ENCODE data around the gene METAP2. TPM values are rescaled to one million over a fixed set of nuclear protein-coding genes. Genes with fewer than 3 reads are reported as not detected.

The METAP2 gene
- total RNA-seq, 1 donor from 2014 or later: 73.0 TPM

DNA sequence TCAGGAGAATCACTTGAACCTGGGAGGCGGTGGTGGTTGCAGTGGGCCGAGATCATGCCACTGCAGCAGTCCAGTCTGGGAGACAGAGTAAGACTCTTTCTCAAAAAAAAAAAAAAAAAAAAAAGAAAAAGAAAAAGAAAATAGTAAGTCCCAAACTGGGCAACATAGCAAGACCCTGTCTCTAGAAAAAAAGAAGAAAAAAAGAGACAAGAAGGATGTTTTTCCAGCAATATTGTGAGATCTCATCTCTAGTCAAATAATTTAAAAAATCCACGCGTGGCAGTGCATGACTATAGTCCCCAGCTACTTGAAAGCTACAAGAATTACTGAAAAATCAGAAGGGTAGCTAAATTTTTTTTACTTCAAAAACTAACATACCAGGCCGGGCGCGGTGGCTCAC lies 69.4 kb downstream of the METAP2 start:
- Mint-ChIP-seq H3K27me3 (ENCODE audit: low read depth) (peaks cover 28% of the 10 kb centered on the region), H3K4me3 (ENCODE audit: unreplicated experiment) (no peak overlapping the region), H3K9me3 (ENCODE audit: low read depth) (no peaks in the 10 kb centered on the region), H3K36me3 (ENCODE audit: low read depth) (no peaks in the 10 kb centered on the region), H3K4me1 (ENCODE audit: low read depth) (peaks cover 7% of the 10 kb centered on the region), H3K27ac (ENCODE audit: unreplicated experiment) (no peak overlapping the region)
- no peak for DNase-seq (ENCODE audit: low spot score)
- no peak for TF ChIP-seq CTCF (IDR thresholded peaks at IDR 0.05)

DNA sequence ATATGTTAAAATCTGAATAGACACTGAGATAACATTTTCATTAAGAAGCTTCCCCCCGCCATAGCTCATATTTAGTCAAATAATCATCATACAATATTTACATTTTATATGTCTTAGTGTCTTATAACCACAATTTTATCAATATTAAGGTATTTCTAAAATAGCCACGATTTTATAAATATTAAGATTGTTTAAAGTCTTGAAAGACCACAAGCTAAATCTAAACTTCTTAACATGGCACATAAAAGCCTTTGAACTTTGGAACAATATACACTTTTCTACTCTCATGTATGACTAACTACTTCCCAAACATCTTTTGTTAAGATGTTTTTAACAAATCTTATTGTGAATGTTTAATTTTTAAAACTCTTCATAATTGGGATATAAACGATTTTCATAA lies 70.8 kb downstream of the METAP2 start:
- H3K4me1 Mint-ChIP-seq (ENCODE audit: low read depth): peaks cover 7% of the 10 kb centered on the region
- peaks cover 6% of the 10 kb centered on the region for H3K36me3 Mint-ChIP-seq (ENCODE audit: low read depth)
- peaks cover 37% of the 10 kb centered on the region for H3K27me3 Mint-ChIP-seq (ENCODE audit: low read depth)
- no peak overlapping the region for H3K27ac Mint-ChIP-seq (ENCODE audit: unreplicated experiment)
- H3K9me3 Mint-ChIP-seq (ENCODE audit: low read depth): peaks cover 6% of the 10 kb centered on the region
- TF ChIP-seq CTCF (IDR thresholded peaks at IDR 0.05): no peak
- DNase-seq (ENCODE audit: low spot score): no peak
- H3K4me3 Mint-ChIP-seq (ENCODE audit: unreplicated experiment): no peak overlapping the region

DNA sequence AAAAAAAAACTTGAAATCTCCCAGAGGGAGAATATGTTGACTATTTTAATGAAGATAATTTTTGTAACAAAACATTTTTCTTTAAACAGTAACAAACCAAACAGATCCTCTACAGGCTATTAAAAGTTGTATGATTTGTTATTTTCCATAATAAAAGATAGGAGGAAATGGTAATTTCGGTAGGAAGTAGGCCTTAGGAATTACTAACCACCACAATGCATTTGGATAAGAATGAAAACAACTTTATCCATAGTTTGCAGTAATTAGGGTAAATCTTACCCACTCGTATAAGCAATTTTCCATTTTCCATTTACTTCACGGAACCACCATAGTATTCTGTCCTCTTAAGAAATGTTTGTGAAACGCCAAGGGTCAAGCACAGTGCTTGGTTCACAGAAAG lies 71.4 kb downstream of the METAP2 start:
- H3K36me3 Mint-ChIP-seq (ENCODE audit: low read depth): peaks cover 6% of the 10 kb centered on the region
- TF ChIP-seq CTCF (IDR thresholded peaks at IDR 0.05): no peak
- DNase-seq (ENCODE audit: low spot score): no peak
- H3K27ac Mint-ChIP-seq (ENCODE audit: unreplicated experiment): no peak overlapping the region
- H3K9me3 Mint-ChIP-seq (ENCODE audit: low read depth): peaks cover 6% of the 10 kb centered on the region
- peaks cover 7% of the 10 kb centered on the region for H3K4me1 Mint-ChIP-seq (ENCODE audit: low read depth)
- H3K4me3 Mint-ChIP-seq (ENCODE audit: unreplicated experiment): no peak overlapping the region
- peaks cover 34% of the 10 kb centered on the region for H3K27me3 Mint-ChIP-seq (ENCODE audit: low read depth)

DNA sequence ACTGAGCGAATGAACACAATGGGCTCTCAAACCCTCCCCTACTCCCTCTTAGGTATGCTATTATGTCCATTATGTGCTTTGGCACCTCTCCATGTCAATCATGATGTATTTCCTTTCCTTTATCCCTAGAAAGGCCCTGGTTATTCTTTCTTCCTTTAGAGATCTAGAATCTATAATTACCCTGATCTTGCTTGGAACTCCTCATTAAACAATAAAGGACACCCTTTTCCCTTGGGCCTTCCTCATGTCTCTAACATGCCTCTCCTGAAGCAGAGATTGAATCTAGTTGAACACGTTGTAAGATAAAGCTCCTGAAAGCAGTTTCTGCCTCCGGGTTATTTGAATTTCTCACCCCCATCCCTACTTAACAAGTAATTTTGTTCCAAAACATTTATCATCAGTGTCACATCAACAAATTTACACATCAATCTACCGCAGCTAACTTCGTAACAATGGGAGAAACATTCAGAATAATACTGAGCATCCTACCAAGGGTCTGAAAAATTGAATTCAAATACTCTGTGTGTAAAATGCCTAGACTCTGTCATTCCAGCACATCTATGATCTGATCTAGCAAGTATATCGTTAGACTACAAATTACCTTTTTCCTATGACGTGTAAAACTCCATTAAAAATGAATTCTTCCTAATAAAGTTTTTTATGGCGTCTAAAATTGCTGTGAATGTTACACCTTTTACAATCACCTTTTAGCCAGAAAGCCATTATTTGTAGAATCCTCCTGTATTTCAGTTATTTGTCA lies 72.0 kb downstream of the METAP2 start:
- peaks cover 6% of the 10 kb centered on the region for H3K9me3 Mint-ChIP-seq (ENCODE audit: low read depth)
- TF ChIP-seq CTCF (IDR thresholded peaks at IDR 0.05): no peak
- no peak for DNase-seq (ENCODE audit: low spot score)
- peaks cover 7% of the 10 kb centered on the region for H3K4me1 Mint-ChIP-seq (ENCODE audit: low read depth)
- H3K36me3 Mint-ChIP-seq (ENCODE audit: low read depth): peaks cover 6% of the 10 kb centered on the region
- H3K27me3 Mint-ChIP-seq (ENCODE audit: low read depth): peaks cover 36% of the 10 kb centered on the region
- H3K27ac Mint-ChIP-seq (ENCODE audit: unreplicated experiment): no peak overlapping the region
- H3K4me3 Mint-ChIP-seq (ENCODE audit: unreplicated experiment): no peak overlapping the region

DNA sequence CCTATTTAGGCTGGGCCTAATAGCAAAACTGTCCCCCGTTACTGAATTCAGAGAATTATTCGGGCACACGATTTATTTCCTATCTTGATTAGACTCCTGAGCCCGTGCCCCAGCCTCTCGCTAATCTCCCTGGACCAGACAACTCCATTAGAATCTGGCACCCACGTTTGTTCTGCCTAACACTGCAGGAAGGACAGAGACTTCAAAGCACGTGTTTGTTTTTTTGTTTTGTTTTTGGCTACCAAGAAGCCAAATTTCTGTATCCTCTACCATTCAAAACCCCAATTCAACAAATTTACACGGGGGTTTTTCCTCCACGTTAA lies 72.5 kb downstream of the METAP2 start:
- peaks cover 7% of the 10 kb centered on the region for H3K4me1 Mint-ChIP-seq (ENCODE audit: low read depth)
- H3K4me3 Mint-ChIP-seq (ENCODE audit: unreplicated experiment): no peak overlapping the region
- peaks cover 41% of the 10 kb centered on the region for H3K27me3 Mint-ChIP-seq (ENCODE audit: low read depth)
- DNase-seq (ENCODE audit: low spot score): no peak
- H3K27ac Mint-ChIP-seq (ENCODE audit: unreplicated experiment): no peak overlapping the region
- TF ChIP-seq CTCF (IDR thresholded peaks at IDR 0.05): no peak
- peaks cover 6% of the 10 kb centered on the region for H3K9me3 Mint-ChIP-seq (ENCODE audit: low read depth)
- peaks cover 6% of the 10 kb centered on the region for H3K36me3 Mint-ChIP-seq (ENCODE audit: low read depth)
